ENCODE data around the gene GCDH. TPM values are rescaled to one million over a fixed set of nuclear protein-coding genes. Genes with fewer than 3 reads are reported as not detected.

GCDH gene
- total and polyA plus RNA-seq, 2 of the 8 experiments (the other 6 are each of a cell fraction or from before 2014, with no cell fraction given), result 67.3 to 89.4 TPM

- FAIRE-seq, result no peak
- H3K9me3 ChIP-seq (ENCODE audit: insufficient read depth in 2 of 2, low read depth in 1 of 2, low read length in 1 of 2), result no peaks in the 10 kb centered on the region
- H2BK20ac ChIP-seq (ENCODE audit: low read length), result no peak overlapping the region
- no peak overlapping the region for H3K9ac ChIP-seq (replicated peaks in 1 of 4; ENCODE audit: extremely low read depth in 1 of 4, low read depth in 3 of 4, low read length in 3 of 4)
- no peak overlapping the region for H4K8ac ChIP-seq (ENCODE audit: extremely low read depth, insufficient read depth, low read length)
- no peak overlapping the region for H3K27ac ChIP-seq (ENCODE audit: low read depth, low read length)
- H2AK5ac ChIP-seq (ENCODE audit: low read depth, low read length), result no peak overlapping the region
- no peaks in the 10 kb centered on the region for H3K79me2 ChIP-seq (ENCODE audit: control insufficient read depth in 1 of 2, insufficient read depth in 2 of 2, low read length in 2 of 2)
- no peak overlapping the region for H3K4me3 ChIP-seq (ENCODE audit: extremely low read depth in 1 of 4, insufficient read depth in 2 of 4, low read depth in 3 of 4, low read length in 4 of 4)
- no peak overlapping the region for H3K23ac ChIP-seq (ENCODE audit: insufficient read length)
- no peak overlapping the region for H3K18ac ChIP-seq (ENCODE audit: extremely low read depth, low read length)
- H3K23me2 ChIP-seq (ENCODE audit: low read depth, low read length), result no peaks in the 10 kb centered on the region
- no peak overlapping the region for H2BK120ac ChIP-seq (replicated peaks; ENCODE audit: low read depth, low read length)
- no peak overlapping the region for H4K91ac ChIP-seq (replicated peaks; ENCODE audit: insufficient read length, low read length)
- peaks cover 0 to 11% (median 3%) of the 10 kb centered on the region in 4 experiments; a peak in 2 of 8 replicates for H3K36me3 ChIP-seq (ENCODE audit: control insufficient read depth in 2 of 4, insufficient read depth in 4 of 4, low read length in 3 of 4)
- no peak for DNase-seq (ENCODE audit: low read depth in 1 of 2, low spot score in 2 of 2)
- 90% methylated on average over 7 of the region's 7 CpGs; no CpG with 5 or more reads in 1 of the 2 experiments for WGBS, 2 experiments (ENCODE audit: extremely low coverage in 1 of 2, insufficient coverage in 1 of 2, insufficient read length in 1 of 2, insufficient replicate concordance in 2 of 2, low coverage in 1 of 2, low lambda C conversion rate in 2 of 2, missing lambda C conversion rate in 1 of 2)
- H3K4me2 ChIP-seq (ENCODE audit: insufficient read depth in 1 of 2, low read depth in 2 of 2, low read length in 2 of 2), result no peak overlapping the region
- no peak overlapping the region for H2BK15ac ChIP-seq (ENCODE audit: low read length)
- ChIA-PET POLR2A (ENCODE audit: partially characterized antibody) (interaction anchor here (1.2 kb wide), 1 partner anchor 17 kb away, joined by 3 read pairs; no protein-coding TSS in a partner anchor), CTCF (ENCODE audit: partially characterized antibody) (interaction anchor here (0.8 to 7.9 kb wide), 2 partner anchors 13 to 20 kb away, joined by 6 to 48 read pairs; no protein-coding TSS in a partner anchor)
- H4K5ac ChIP-seq (ENCODE audit: insufficient read length, low read depth, low read length), result no peak overlapping the region
- no peak overlapping the region for H3K4ac ChIP-seq (replicated peaks; ENCODE audit: insufficient read length, low read depth, low read length)
- no peak overlapping the region for H3K14ac ChIP-seq (ENCODE audit: insufficient read length)
- H2BK12ac ChIP-seq (ENCODE audit: low read depth, low read length), result no peak overlapping the region
- no peak overlapping the region for H3K56ac ChIP-seq (replicated peaks; ENCODE audit: insufficient read length, low read depth, low read length)
- peaks cover 0 to 1% of the 10 kb centered on the region in 2 experiments for H4K20me1 ChIP-seq (replicated peaks in 1 of 2; ENCODE audit: control insufficient read depth in 1 of 2, insufficient read depth in 2 of 2, low read length in 2 of 2)
- no peaks in the 10 kb centered on the region for H3K27me3 ChIP-seq (replicated peaks in 1 of 4; ENCODE audit: control insufficient read depth in 3 of 4, extremely low read depth in 1 of 4, insufficient read depth in 3 of 4, low read length in 3 of 4)
- H2BK5ac ChIP-seq (ENCODE audit: low read depth, low read length), result no peak overlapping the region
- no peaks in the 10 kb centered on the region for H3K79me1 ChIP-seq (ENCODE audit: low read depth, low read length)
- no peaks in the 10 kb centered on the region for H3K4me1 ChIP-seq (replicated peaks in 1 of 4; ENCODE audit: control insufficient read depth in 3 of 4, insufficient read depth in 4 of 4, low read length in 3 of 4)
- no peak overlapping the region for H2AFZ ChIP-seq (ENCODE audit: low read length)
- TF ChIP-seq EZH2 (IDR thresholded peaks at IDR 0.05; ENCODE audit: low read depth, low read length, severe bottlenecking) (no peak), BCL11A (IDR thresholded peaks at IDR 0.05; ENCODE audit: low read depth in 2 of 2, low read length in 2 of 2) (no peak)
These were observed 31.4 kb upstream of the GCDH start for GRCh38 chr19:12859546-12859945.
